Astrocyte of the cerebellum (primary cell): ENCODE measurements around the gene TMEM158.

Experiments used
- DNase-seq: peaks from one replicate; pipeline ENCODE4 v3.0.0-alpha.2; 2011; ENCODE audit warnings: low read depth
- H3K4me3 ChIP-seq: 2 replicates; pipeline ENCODE4 v1.5.1; 2011; ENCODE audit warnings: mild to moderate bottlenecking, low read depth, low read length, moderate library complexity
- CTCF ChIP-seq: IDR thresholded peaks from 2 replicates; pipeline ENCODE4 v1.5.1; 2012; ENCODE audit warnings: low read length, low read depth, moderate library complexity, mild to moderate bottlenecking; ENCODE audit errors: missing control alignments
- in situ Hi-C: cut with HindIII; loops from 2 replicates; pipeline ENCODE4 v1.10.0; 2017; ENCODE audit warnings: low sequenced_read_pairs

Gene TMEM158

GRCh38 chr3:45269952-45270351 lies 43.9 kb upstream of the TMEM158 start:
- TF ChIP-seq CTCF = no peak
- no peak for DNase-seq
- no peak overlapping the region for H3K4me3 ChIP-seq
- in situ Hi-C loops = no loop called here

- in situ Hi-C loops = no loop called here
- DNase-seq = no peak
- no peak overlapping the region for H3K4me3 ChIP-seq
- TF ChIP-seq CTCF = no peak
These were observed 41.0 kb upstream of the TMEM158 start for GRCh38 chr3:45267097-45267496.

GRCh38 chr3:45261333-45262110 lies 35.4 kb upstream of the TMEM158 start:
- in situ Hi-C loops = no loop called here
- no peak overlapping the region for H3K4me3 ChIP-seq
- DNase-seq = no peak
- TF ChIP-seq CTCF = no peak

- no peak overlapping the region for H3K4me3 ChIP-seq
- in situ Hi-C loops = no loop called here
- TF ChIP-seq CTCF = no peak
- no peak for DNase-seq
These were observed 33.0 kb upstream of the TMEM158 start for GRCh38 chr3:45259133-45259532.

GRCh38 chr3:45258317-45258716 lies 32.2 kb upstream of the TMEM158 start:
- no peak for DNase-seq
- no peak for TF ChIP-seq CTCF
- in situ Hi-C loops = no loop called here
- no peak overlapping the region for H3K4me3 ChIP-seq

GRCh38 chr3:45253316-45253715 lies 27.2 kb upstream of the TMEM158 start:
- H3K4me3 ChIP-seq = no peak overlapping the region
- in situ Hi-C loops = no loop called here
- no peak for DNase-seq
- no peak for TF ChIP-seq CTCF
